HG03457 (cell line): ENCODE results near the gene DDX10.

Source experiments
- ATAC-seq: cut with Tn5 transposase; IDR thresholded peaks from one replicate; pipeline ENCODE4 v1.9.1; 2021; ENCODE audit warnings: moderate number of reproducible peaks; ENCODE audit not compliant: unreplicated experiment

DDX10 gene

GRCh38 chr11:108966206-108966605, 301.3 kb downstream of the DDX10 start:
- no peak for ATAC-seq

- ATAC-seq = no peak
These were observed 302.1 kb downstream of the DDX10 start for GRCh38 chr11:108966978-108967377.

- no peak for ATAC-seq
These were observed 302.7 kb downstream of the DDX10 start for GRCh38 chr11:108967571-108967970.

- no peak for ATAC-seq
These were observed 305.5 kb downstream of the DDX10 start for GRCh38 chr11:108970221-108970991.

GRCh38 chr11:108973402-108974162, 308.7 kb downstream of the DDX10 start:
- no peak for ATAC-seq

GRCh38 chr11:108975026-108975425, 310.2 kb downstream of the DDX10 start:
- no peak for ATAC-seq

- ATAC-seq = no peak
These were observed 310.8 kb downstream of the DDX10 start for GRCh38 chr11:108975641-108976071.

GRCh38 chr11:108983636-108984420, 319.0 kb downstream of the DDX10 start:
- no peak for ATAC-seq

- ATAC-seq = no peak
These were observed 319.7 kb downstream of the DDX10 start for GRCh38 chr11:108984523-108984922.

- no peak for ATAC-seq
These were observed 320.5 kb downstream of the DDX10 start for GRCh38 chr11:108985236-108985944.

GRCh38 chr11:108985945-108986279, 321.0 kb downstream of the DDX10 start:
- ATAC-seq = no peak
